Stomach smooth muscle (tissue), 2 donors: Measurements from ENCODE around the gene GMPR2.
A peak's percentile ranks its signal among the peaks of the same experiment; 100 is the strongest.

ENCODE experiments used
- H3K27ac ChIP-seq: one replicate; pipeline ENCODE4 v1.7.0; 2013; ENCODE audit warnings: mild to moderate bottlenecking, low read length, inconsistent platforms
- H3K27me3 ChIP-seq, 2 donors: one replicate each; pipeline ENCODE4 v1.7.0; 2013; ENCODE audit warnings: low read length in 2 of 2; ENCODE audit not compliant: insufficient read depth in 2 of 2, control insufficient read depth in 1 of 2
- H3K36me3 ChIP-seq, 2 donors: one replicate each; pipeline ENCODE4 v1.7.0; 2013; ENCODE audit warnings: low read length in 2 of 2; ENCODE audit not compliant: control insufficient read depth in 2 of 2, insufficient read depth in 2 of 2
- H3K4me1 ChIP-seq: one replicate; pipeline ENCODE4 v1.7.0; 2013; ENCODE audit warnings: low read length; ENCODE audit not compliant: control insufficient read depth, insufficient read depth
- H3K4me3 ChIP-seq, 2 donors: one replicate each; pipeline ENCODE4 v1.7.0; 2013; ENCODE audit warnings: low read length in 2 of 2
- H3K9ac ChIP-seq, 2 donors: one replicate each; pipeline ENCODE4 v1.7.0; 2013; ENCODE audit warnings: low read length in 2 of 2, mild to moderate bottlenecking in 1 of 2
- H3K9me3 ChIP-seq, 2 donors: one replicate each; pipeline ENCODE4 v1.7.0; 2013; ENCODE audit warnings: low read length in 2 of 2; ENCODE audit not compliant: control insufficient read depth in 2 of 2
- donor health status: healthy.
- donor health status: Pancreatic carcinoma.

GMPR2 gene

DNA sequence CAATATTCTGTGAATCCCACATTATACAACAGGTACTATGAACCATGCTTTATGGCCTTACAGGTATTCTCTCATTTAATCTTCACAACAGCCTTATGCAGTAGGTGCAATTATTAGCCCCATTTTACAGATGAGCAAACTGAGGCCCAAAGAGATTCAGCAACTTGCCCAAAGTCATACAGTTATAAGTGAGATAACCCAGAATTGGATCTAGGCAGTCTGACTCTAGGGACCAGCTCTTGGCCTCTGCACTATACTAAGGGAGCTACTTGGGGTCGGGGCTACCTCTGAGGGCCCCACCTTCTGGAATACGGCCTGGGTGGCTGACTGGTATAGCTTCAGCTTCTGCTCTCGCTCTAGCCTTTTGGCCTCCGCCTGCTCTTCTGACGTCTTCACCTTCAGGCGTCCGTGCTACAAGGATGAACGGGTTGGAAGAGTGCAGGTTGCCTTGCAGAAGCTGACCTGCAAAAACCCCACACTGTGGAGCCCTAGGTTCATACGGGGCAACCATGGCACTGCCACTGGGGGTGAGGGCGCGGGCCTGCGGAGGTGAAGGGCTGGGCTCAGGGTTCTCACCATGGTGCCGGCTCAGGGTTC, 37.9 kb downstream of the GMPR2 start:
- peaks cover 4 to 15% of the 10 kb centered on the region in 2 donors for H3K36me3 ChIP-seq
- H3K9me3 ChIP-seq = no peaks in the 10 kb centered on the region
- H3K4me1 ChIP-seq = peaks cover 9% of the 10 kb centered on the region
- H3K27me3 ChIP-seq = no peaks in the 10 kb centered on the region
- H3K27ac ChIP-seq = peak overlapping the region; percentile 94
- peak overlapping the region; percentile 96 to 97 for H3K9ac ChIP-seq
- H3K4me3 ChIP-seq = peak overlapping the region; percentile 65 to 94

DNA sequence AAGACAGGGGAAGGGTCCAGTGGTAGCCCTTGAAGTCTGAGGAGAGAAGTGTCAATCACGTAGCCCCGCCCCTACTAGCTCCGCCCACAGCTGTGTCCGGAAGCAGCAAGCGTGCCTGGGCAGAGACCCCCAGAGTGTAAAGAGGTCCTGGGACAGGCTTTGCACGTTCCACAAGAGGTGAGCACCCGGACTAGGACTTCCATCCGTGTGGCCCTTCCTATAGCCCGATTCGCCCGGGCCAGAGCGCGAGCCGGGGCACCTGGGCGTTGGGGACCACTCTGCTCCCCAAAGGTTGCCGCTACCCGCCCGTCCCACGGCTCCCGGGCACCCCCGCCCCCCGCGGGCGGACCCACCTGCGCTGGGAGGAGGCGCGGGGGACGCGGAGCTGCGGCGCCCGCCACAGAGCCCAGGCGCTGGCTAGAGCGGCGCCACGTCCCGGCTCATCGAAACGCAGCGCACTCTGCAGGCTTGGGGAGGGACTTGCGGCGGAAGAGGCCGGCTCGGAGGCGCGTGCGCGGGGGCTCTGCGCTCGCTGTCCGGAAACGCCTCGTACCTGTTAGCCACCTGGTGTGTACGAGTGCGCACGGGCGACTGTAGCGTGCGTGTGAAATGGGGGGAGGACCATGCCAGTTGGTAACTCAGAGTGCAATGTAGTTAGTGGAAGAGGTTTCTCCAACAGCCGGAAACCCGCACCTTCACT, 38.6 kb downstream of the GMPR2 start, which contains the start of gene RABGGTA:
RABGGTA (minus strand) TSS at position 464 of the 700 bp plus-strand sequence. CDS start 482 bp downstream, outside the sequence.
- peak within 1 kb of the TSS; percentile 65 to 94 for H3K4me3 ChIP-seq
- peaks cover 9% of the 10 kb centered on the region for H3K4me1 ChIP-seq
- peaks cover 4 to 10% of the 10 kb centered on the region in 2 donors for H3K36me3 ChIP-seq
- H3K27ac ChIP-seq = peak within 1 kb of the TSS; percentile 94
- H3K9me3 ChIP-seq = no peaks in the 10 kb centered on the region
- peak within 1 kb of the TSS; percentile 96 to 97 for H3K9ac ChIP-seq
- no peaks in the 10 kb centered on the region for H3K27me3 ChIP-seq

DNA sequence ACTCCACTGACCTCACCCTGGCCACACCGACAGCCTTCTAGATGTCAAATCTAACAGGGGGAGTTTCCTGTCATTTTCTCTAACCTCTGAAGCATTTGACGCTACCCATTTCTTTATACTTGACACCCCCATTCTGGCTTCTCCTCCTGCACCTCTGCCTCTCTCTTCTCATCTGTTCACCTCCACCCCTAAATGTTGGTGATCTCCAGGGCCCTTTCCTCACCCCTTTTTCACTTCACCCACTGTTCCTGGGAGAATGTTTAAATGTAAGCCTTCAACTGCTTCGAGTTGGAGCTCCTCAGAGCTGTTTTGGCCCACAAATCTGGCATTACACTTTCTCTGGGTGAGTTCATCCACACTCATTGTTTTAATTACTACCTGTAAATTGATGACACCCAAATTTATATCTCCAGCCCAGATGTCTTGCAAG, 39.1 kb downstream of the GMPR2 start:
- Histone ChIP-seq H3K9me3 (no peaks in the 10 kb centered on the region), H3K9ac (peak overlapping the region; percentile 96 to 97), H3K4me1 (peaks cover 9% of the 10 kb centered on the region), H3K36me3 (peaks cover 4 to 7% of the 10 kb centered on the region in 2 donors), H3K4me3 (peak overlapping the region; percentile 65 to 94), H3K27ac (peak overlapping the region; percentile 94), H3K27me3 (no peaks in the 10 kb centered on the region)

DNA sequence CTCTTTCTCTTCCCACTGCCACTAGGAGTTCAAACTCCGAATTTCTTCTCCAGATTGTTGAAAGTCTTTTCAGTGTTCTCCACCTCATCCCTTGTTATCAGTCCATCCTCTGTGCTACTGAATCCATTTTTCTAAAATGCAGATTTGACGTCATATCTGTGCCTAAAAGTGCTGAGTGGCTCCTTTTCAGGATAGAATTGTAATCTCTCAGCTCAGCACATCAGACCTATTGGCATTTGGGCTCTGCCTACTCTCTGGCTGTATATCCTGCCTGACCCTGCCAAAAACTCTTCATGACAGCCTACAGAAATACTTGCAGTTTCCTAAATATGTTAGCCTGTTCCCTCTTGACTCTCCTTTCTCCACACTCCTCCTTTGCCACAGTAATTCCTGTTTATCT, 39.7 kb downstream of the GMPR2 start:
- Histone ChIP-seq H3K4me3 (no peak overlapping the region), H3K4me1 (peaks cover 9% of the 10 kb centered on the region), H3K27ac (no peak overlapping the region), H3K9me3 (no peaks in the 10 kb centered on the region), H3K9ac (no peak overlapping the region), H3K27me3 (no peaks in the 10 kb centered on the region), H3K36me3 (peaks cover 3 to 7% of the 10 kb centered on the region in 2 donors)

DNA sequence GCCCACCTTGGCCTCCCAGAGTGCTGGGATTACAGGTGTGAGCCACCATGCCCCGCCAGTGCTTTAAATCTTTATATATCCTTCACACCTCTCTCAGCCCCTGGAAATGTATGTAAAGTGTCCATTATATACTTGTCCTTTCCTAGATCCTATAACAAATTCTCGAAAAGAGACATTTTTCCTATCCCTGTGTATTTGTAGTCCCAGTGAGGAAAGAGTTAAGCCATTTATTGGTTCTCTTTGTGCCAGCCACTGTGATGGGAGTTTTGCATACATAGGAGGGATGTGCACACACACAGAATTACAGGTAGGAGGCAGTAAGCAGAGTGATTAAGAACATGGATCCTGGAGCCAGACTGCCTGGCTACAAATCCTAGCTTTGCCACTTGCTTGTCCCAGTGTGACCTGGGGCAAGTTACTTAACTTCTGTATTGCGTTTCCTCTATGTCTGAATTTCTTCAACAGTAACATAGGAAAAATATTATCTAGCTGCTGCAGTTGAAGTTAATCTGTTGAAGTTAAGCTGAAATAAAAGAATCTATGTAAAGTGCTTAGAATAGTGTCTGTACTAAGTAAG, 40.8 kb downstream of the GMPR2 start:
- Histone ChIP-seq H3K4me1 (peaks cover 9% of the 10 kb centered on the region), H3K27me3 (no peaks in the 10 kb centered on the region), H3K9me3 (no peaks in the 10 kb centered on the region), H3K36me3 (peaks cover 0 to 3% of the 10 kb centered on the region in 2 donors), H3K9ac (no peak overlapping the region), H3K27ac (no peak overlapping the region), H3K4me3 (no peak overlapping the region)

DNA sequence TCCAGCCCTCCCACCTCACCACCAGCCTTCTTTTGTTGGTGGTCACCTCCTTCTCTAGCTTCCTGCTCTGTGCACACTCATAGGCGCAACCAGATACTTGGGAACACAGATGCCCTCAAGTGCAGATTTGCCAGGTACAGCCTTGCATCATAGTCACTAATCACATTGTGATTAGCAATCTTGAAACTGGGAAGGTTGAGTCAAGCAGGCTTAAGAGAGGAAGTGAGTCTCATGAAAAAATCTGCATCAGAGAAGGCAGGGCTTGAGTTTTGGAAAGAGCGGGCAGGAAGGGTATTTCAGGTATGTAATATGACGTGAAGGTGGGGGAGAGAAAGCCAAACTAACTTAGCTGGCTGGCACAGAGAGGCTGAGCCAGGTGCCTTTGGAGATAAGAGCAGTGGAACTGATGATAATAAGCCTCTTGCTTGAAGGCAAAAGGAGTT, 41.4 kb downstream of the GMPR2 start:
- Histone ChIP-seq H3K4me3 (no peak overlapping the region), H3K36me3 (no peaks in the 10 kb centered on the region), H3K9ac (no peak overlapping the region), H3K27me3 (no peaks in the 10 kb centered on the region), H3K4me1 (peaks cover 9% of the 10 kb centered on the region), H3K27ac (no peak overlapping the region), H3K9me3 (no peaks in the 10 kb centered on the region)

DNA sequence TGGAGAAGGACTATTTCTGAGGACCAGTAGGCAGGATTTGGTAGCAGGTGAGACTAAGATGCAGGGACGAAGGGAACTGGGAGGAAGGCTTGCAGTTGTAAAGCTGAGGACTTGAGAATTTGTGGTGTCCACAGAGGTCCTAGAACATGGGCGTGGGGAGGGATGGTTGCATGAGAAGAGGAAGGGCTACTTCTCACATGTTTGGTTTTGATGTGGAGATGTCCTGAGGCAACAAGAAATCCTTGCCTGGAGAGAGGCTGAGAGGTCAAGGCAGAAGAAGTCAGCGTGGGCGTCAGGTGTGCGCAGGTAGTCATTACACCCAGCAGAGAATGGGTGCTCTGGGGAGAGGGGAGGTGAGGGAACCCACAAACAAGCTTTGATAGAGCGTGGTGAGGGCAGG, 44.3 kb downstream of the GMPR2 start:
- no peaks in the 10 kb centered on the region for H3K36me3 ChIP-seq
- no peak overlapping the region for H3K27ac ChIP-seq
- H3K27me3 ChIP-seq = no peaks in the 10 kb centered on the region
- no peak overlapping the region for H3K9ac ChIP-seq
- no peaks in the 10 kb centered on the region for H3K4me1 ChIP-seq
- no peak overlapping the region for H3K4me3 ChIP-seq
- H3K9me3 ChIP-seq = no peaks in the 10 kb centered on the region

DNA sequence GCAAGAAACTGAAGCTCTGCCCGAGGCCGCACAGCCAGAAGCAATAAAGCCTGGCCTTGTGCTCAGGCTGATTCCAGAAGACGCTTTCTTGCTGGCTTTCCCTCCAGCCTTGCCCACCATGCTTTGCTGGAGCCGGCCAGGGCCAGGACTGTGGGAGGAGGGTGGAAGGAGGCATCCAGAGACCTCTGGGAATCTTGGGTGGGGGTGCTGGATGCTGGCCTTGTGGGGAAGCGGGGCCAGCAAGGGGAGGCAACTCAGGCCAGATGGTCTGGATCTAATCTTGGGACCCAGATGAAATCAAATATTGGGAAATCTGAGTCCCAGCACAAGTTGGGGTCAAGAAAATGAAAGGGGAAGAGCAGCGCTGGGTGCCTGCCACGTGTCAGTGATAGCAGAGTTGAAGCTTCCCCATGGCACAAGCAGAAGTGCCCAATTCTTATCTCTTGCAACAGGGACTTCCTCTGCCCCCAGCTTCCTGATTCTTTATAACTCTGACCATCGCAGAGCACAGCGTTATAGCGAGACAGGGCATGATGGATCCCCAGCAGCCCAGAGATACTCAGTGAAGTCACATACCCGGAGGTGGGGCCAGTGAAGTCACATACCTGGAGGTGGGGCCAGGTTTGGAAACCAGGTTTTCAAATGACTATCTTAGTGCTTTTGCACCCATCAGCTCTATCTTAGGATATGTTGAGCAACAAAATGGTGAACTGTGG, 45.0 kb downstream of the GMPR2 start:
- no peak overlapping the region for H3K9ac ChIP-seq
- H3K4me3 ChIP-seq = no peak overlapping the region
- no peaks in the 10 kb centered on the region for H3K36me3 ChIP-seq
- H3K9me3 ChIP-seq = no peaks in the 10 kb centered on the region
- H3K4me1 ChIP-seq = no peaks in the 10 kb centered on the region
- no peaks in the 10 kb centered on the region for H3K27me3 ChIP-seq
- H3K27ac ChIP-seq = no peak overlapping the region

DNA sequence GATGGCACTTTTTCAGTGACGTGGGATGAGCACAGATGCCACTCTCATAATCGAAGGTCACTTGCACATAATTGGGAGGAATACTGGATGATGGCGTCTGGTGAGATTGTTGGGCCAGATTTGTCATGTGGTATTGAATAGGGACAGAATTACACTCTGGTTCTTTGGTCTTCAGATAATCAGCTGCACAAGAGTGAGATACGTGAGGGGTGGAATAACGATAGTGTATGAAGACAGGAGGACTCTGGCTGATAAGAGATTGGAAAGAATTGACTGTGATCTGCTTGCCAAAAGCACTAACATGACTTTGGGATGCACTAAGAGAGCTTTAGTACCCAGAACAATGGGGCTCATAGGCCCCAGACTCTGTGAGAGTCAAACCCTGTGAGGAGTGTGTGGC, 45.7 kb downstream of the GMPR2 start:
- Histone ChIP-seq H3K27ac (no peak overlapping the region), H3K27me3 (no peaks in the 10 kb centered on the region), H3K9ac (no peak overlapping the region), H3K9me3 (no peaks in the 10 kb centered on the region), H3K4me3 (no peak overlapping the region), H3K4me1 (no peaks in the 10 kb centered on the region), H3K36me3 (no peaks in the 10 kb centered on the region)

DNA sequence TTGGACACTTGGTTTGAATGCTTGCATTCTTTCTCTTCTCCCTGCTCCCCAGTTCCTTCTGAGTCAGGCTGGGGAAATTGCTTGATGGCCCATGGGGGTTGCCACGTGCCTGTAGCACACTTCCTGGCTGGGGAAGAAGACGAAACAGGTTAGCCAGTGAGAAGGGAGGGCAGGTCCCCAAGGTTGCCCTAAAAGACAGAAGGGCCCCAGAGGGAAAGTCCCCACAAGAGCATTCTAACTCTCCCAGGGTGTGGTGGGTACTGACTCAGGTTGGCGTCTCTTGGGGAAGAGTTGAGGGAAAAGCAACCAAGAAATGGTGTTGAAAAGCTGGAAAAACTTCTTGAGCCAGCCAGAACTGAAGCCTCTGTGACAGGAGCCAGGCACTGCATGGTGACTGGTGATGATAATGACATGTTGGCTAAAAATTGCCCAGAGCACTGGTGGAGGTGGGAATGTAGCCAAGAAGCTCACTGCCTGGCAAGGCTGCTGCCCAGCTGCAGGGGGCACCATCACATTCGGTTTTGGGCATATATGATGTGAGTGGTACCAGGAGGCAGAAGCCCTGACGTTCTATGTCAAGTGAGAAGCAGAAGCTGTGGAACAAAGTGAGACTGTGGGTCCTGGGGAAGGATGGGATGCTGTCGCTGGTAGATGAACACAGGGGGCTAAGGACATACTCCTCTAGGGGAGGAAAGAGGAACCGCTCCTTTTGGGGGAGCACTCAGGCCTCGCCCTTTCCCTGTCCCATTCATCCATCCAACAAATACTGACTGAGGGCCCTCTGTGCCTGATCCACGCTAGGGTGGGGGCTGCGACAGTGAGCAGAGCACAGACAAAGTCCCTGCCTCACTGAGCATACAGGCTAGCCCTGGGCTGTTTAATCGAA, 46.8 kb downstream of the GMPR2 start:
- Histone ChIP-seq H3K4me1 (no peaks in the 10 kb centered on the region), H3K27ac (no peak overlapping the region), H3K9me3 (no peaks in the 10 kb centered on the region), H3K9ac (no peak overlapping the region), H3K27me3 (no peaks in the 10 kb centered on the region), H3K36me3 (no peaks in the 10 kb centered on the region), H3K4me3 (no peak overlapping the region)
